Measurements from ENCODE around the gene GARNL3. TPM values are rescaled to one million over a fixed set of nuclear protein-coding genes. Genes with fewer than 3 reads are reported as not detected.

The GARNL3 gene
- total RNA-seq, 4 donors from 2014 or later: 8.9 to 17.9 (median 12.2) TPM

DNA sequence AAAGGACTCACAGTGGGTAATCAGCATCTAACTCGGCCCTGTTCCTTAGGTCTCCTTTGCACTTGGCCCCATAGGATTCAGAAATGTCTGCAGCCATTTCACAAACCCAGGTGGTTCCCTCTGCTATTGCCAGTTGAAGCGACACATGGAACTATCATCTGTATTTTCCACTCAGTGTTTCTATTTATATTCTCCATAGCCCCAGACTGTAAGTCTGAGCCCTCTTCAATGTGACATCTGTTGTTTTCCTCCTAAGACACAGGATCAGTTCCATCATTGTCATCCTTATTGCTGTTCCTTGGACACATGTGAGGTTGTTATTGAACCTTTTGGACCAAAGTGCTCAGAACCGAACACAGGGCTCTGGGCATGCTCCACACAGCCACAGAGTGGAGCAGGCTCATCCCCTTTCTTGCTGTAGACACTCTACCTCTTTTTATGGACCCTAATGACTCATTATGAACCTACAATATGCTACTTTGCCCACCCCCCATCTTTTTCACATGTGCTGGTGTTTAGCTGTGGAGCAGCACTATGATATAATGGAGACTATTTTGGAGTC lies 36.4 kb downstream of the GARNL3 start:
- 78% methylated on average over 3 of the region's 3 CpGs for WGBS
- peaks cover 0 to 5% (median 0%) of the 10 kb centered on the region in 4 donors for H3K4me1 ChIP-seq
- no peaks in the 10 kb centered on the region for H3K9me3 ChIP-seq
- no peaks in the 10 kb centered on the region for H3K36me3 ChIP-seq
- no peak for TF ChIP-seq EP300 (IDR thresholded peaks at IDR 0.05)
- no peak for TF ChIP-seq POLR2AphosphoS5 (IDR thresholded peaks at IDR 0.05)
- TF ChIP-seq, protein P1, sequence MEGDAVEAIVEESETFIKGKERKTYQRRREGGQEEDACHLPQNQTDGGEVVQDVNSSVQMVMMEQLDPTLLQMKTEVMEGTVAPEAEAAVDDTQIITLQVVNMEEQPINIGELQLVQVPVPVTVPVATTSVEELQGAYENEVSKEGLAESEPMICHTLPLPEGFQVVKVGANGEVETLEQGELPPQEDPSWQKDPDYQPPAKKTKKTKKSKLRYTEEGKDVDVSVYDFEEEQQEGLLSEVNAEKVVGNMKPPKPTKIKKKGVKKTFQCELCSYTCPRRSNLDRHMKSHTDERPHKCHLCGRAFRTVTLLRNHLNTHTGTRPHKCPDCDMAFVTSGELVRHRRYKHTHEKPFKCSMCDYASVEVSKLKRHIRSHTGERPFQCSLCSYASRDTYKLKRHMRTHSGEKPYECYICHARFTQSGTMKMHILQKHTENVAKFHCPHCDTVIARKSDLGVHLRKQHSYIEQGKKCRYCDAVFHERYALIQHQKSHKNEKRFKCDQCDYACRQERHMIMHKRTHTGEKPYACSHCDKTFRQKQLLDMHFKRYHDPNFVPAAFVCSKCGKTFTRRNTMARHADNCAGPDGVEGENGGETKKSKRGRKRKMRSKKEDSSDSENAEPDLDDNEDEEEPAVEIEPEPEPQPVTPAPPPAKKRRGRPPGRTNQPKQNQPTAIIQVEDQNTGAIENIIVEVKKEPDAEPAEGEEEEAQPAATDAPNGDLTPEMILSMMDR (IDR thresholded peaks at IDR 0.05): no peak
- no peak for TF ChIP-seq POLR2A (IDR thresholded peaks at IDR 0.05; ENCODE audit: low read depth)
- intact Hi-C loops (cut with DNase I): no loop called here
- H3K4me3 ChIP-seq: no peak overlapping the region
- no peak overlapping the region for H3K27ac ChIP-seq (replicated peaks in 1 of 4)
- peak; percentile 68 for DNase-seq (ENCODE audit: extremely low spot score)
- H3K27me3 ChIP-seq: no peaks in the 10 kb centered on the region

DNA sequence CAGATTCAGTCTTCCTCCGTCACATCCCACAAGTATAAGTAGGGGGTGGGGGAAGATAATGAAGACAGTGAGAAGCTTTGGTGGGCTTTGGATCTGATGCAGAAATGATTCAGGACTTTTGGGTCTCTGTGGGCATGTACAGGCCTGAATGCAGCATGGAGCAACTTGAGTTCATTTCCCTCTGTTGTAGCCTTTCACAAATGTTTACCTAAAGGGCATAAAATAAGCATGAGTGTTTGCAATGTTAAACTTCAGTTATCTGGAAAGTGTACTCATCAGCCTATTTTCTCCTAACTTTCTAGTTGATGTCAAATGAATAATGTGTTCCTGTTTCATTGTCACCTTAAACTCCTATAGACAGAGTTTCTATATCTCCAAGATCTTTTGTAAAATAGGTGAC lies 39.3 kb downstream of the GARNL3 start:
- 85% methylated on average over 1 of the region's 1 CpG for WGBS
- Histone ChIP-seq H3K4me1 (peaks cover 0 to 5% (median 1%) of the 10 kb centered on the region in 4 donors), H3K4me3 (no peak overlapping the region), H3K27me3 (no peaks in the 10 kb centered on the region), H3K9me3 (no peaks in the 10 kb centered on the region), H3K36me3 (no peaks in the 10 kb centered on the region), H3K27ac (replicated peaks in 1 of 4) (no peak overlapping the region)
- intact Hi-C loops (cut with DNase I): no loop called here
- no peak for DNase-seq (ENCODE audit: extremely low spot score)
- no peak for TF ChIP-seq POLR2A (IDR thresholded peaks at IDR 0.05; ENCODE audit: low read depth)
- no peak for TF ChIP-seq POLR2AphosphoS5 (IDR thresholded peaks at IDR 0.05)
- TF ChIP-seq, protein P1 (IDR thresholded peaks at IDR 0.05): no peak
- TF ChIP-seq EP300 (IDR thresholded peaks at IDR 0.05): no peak

DNA sequence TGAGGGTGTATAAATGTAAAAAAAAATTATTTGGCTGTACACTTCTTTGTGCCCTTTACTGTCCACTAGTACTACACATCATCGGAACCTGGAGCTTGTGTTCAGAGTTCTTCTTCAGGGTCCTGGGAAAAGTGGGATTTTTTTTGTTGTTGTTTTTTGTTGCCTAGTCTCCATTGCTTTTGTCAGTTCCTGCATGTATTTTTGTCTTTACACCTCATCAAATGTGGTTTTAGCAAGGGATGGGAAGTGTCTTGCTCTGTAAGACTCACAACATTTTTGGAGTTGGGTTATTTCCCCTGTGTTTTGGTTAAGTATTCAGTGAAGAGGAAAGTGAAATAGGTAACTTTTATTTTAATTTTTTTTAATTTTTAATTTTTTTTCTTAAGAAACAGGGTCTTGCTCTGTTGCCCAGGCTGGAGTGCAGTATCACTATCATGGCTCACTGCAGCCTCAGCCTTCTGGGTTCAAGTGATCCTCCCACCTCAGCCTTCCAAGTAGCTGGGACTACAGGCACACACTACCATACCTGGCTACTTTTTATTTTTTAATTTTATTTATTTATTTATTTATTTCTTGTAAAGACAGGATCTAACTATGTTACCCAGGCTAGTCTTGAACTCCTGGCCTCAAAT lies 40.7 kb downstream of the GARNL3 start:
- H3K9me3 ChIP-seq: no peaks in the 10 kb centered on the region

DNA sequence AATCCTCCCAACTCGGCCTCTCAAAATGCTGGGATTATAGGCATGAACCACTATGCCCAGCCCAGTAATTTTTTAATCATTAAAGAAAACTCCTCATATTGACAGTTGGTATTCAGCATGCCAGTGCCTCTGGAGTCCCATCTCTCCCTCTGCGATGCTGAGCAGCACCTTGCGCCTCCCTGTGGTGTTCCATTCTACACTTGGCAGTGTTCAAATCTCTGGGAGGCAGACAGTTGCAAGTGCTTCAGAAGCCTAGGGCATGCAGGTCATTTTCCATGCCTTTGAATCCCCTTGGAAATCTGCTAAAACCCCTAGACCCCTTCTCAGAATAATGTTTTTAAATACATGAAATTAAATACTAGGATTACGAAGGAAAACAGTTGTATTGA lies 41.3 kb downstream of the GARNL3 start:
- intact Hi-C loops (cut with DNase I): no loop called here
- whole genome bisulfite sequencing: 96% methylated on average over 4 of the region's 4 CpGs
- no peak overlapping the region for H3K4me3 ChIP-seq
- H3K27ac ChIP-seq (replicated peaks in 1 of 4): no peak overlapping the region
- H3K4me1 ChIP-seq: peaks cover 0 to 9% (median 1%) of the 10 kb centered on the region in 4 donors
- H3K27me3 ChIP-seq: no peaks in the 10 kb centered on the region
- H3K36me3 ChIP-seq: no peaks in the 10 kb centered on the region
- no peaks in the 10 kb centered on the region for H3K9me3 ChIP-seq
- TF ChIP-seq EP300 (IDR thresholded peaks at IDR 0.05) (no peak), POLR2A (IDR thresholded peaks at IDR 0.05; ENCODE audit: low read depth) (no peak), POLR2AphosphoS5 (IDR thresholded peaks at IDR 0.05) (no peak)
- TF ChIP-seq, protein P1 (IDR thresholded peaks at IDR 0.05): no peak
- DNase-seq (ENCODE audit: extremely low spot score): no peak

More for the DNA sequence above, 40.7 kb downstream of the GARNL3 start:
- H3K4me3 ChIP-seq: no peak overlapping the region
- H3K27ac ChIP-seq (replicated peaks in 1 of 4): no peak overlapping the region
- peak; percentile 47 for DNase-seq (ENCODE audit: extremely low spot score)
- intact Hi-C loops (cut with DNase I): no loop called here
- peaks cover 0 to 9% (median 2%) of the 10 kb centered on the region in 4 donors for H3K4me1 ChIP-seq
- WGBS: 96% methylated on average over 1 of the region's 1 CpG
- no peaks in the 10 kb centered on the region for H3K36me3 ChIP-seq
- TF ChIP-seq POLR2AphosphoS5 (IDR thresholded peaks at IDR 0.05) (no peak), EP300 (IDR thresholded peaks at IDR 0.05) (no peak), POLR2A (IDR thresholded peaks at IDR 0.05; ENCODE audit: low read depth) (no peak)
- TF ChIP-seq, protein P1 (IDR thresholded peaks at IDR 0.05): no peak
- H3K27me3 ChIP-seq: no peaks in the 10 kb centered on the region
